ENCODE data around the gene EVC2. TPM values are rescaled to one million over a fixed set of nuclear protein-coding genes. Genes with fewer than 3 reads are reported as not detected.

Gene EVC2
- total and polyA plus RNA-seq, 2 of the 4 experiments (the other 2 are of a cell fraction): 2.7 to 5.9 TPM

- peaks cover 39 to 82% of the 10 kb centered on the region in 2 experiments for H3K79me1 ChIP-seq (ENCODE audit: low read depth in 1 of 2, low read length in 2 of 2)
- H3K9me3 ChIP-seq (ENCODE audit: control insufficient read depth, insufficient read depth, low read length): peaks cover 3% of the 10 kb centered on the region; the same call in 1 of the 2 replicates
- no peak overlapping the region for H2AK9ac ChIP-seq (replicated peaks; ENCODE audit: low read depth, low read length, poor library complexity)
- no peak overlapping the region for H3K4me2 ChIP-seq (ENCODE audit: low read depth, low read length)
- H3K9me1 ChIP-seq (ENCODE audit: insufficient read depth, low read length): peaks cover 38% of the 10 kb centered on the region
- intact Hi-C loops (cut with micrococcal nuclease): no loop called here
- no TSS peak for BruUV-seq (replicated peaks)
- no peaks in the 10 kb centered on the region for H3K27me3 ChIP-seq (ENCODE audit: control insufficient read depth, insufficient read depth, low read length)
- H2BK15ac ChIP-seq (ENCODE audit: low read depth, low read length): no peak overlapping the region
- dilution Hi-C loops (cut with HindIII; ENCODE audit: low sequenced_read_pairs, unreplicated experiment): no loop called here
- no peak overlapping the region for H2BK5ac ChIP-seq (ENCODE audit: low read depth, low read length, poor library complexity, severe bottlenecking)
- no CpG with 5 or more reads among the region's 2 CpGs for WGBS, 2 experiments (ENCODE audit: extremely low coverage in 2 of 2, insufficient read length in 1 of 2)
- H3K56ac ChIP-seq (ENCODE audit: extremely low read depth, insufficient read depth, low read length): no peak overlapping the region
- peaks cover 7% of the 10 kb centered on the region for H3K36me3 ChIP-seq (ENCODE audit: control insufficient read depth, insufficient read depth, low read length)
- H3K14ac ChIP-seq (replicated peaks; ENCODE audit: low read depth, low read length): no peak overlapping the region
- H3K18ac ChIP-seq (ENCODE audit: low read depth, low read length): no peak overlapping the region
- no peak overlapping the region for H3K27ac ChIP-seq (ENCODE audit: insufficient read depth, low read length)
- H3K9ac ChIP-seq (ENCODE audit: low read depth, low read length): no peak overlapping the region
- H2AFZ ChIP-seq (replicated peaks; ENCODE audit: low read length, poor library complexity): no peak overlapping the region
- H4K8ac ChIP-seq (ENCODE audit: low read depth in 2 of 2, low read length in 2 of 2): no peak overlapping the region
- no peak overlapping the region for H4K91ac ChIP-seq (ENCODE audit: insufficient read depth, low read depth, low read length)
- no peak overlapping the region for H2BK20ac ChIP-seq (ENCODE audit: low read depth, low read length)
- in situ Hi-C loops (cut with MboI; ENCODE audit: low sequenced_read_pairs): no loop called here
- H4K20me1 ChIP-seq (ENCODE audit: insufficient read depth, low read length): peaks cover 67% of the 10 kb centered on the region
- no peak overlapping the region for H4K5ac ChIP-seq (ENCODE audit: low read depth, low read length)
- POLR2A ChIA-PET (ENCODE audit: unreplicated experiment): no interaction called here
- no peak overlapping the region for H2AK5ac ChIP-seq (ENCODE audit: low read depth, low read length)
- no peak for DNase-seq
- no peak overlapping the region for H2BK120ac ChIP-seq (ENCODE audit: low read depth, low read length)
- TF ChIP-seq BHLHE40 (IDR thresholded peaks at IDR 0.05; ENCODE audit: low read depth, low read length): no peak
- TF ChIP-seq RFX5 (IDR thresholded peaks at IDR 0.05; ENCODE audit: low read depth, low read length): no peak
- TF ChIP-seq MXI1 (IDR thresholded peaks at IDR 0.05; ENCODE audit: borderline replicate concordance, low read depth, low read length): no peak
- no peak for TF ChIP-seq ELK1 (IDR thresholded peaks at IDR 0.05; ENCODE audit: borderline replicate concordance, low read depth, low read length)
- TF ChIP-seq CTCF (conservative IDR thresholded peaks at IDR 0.05; ENCODE audit: low read depth, low read length): no peak
- TF ChIP-seq SMC3 (IDR thresholded peaks at IDR 0.05; ENCODE audit: low read depth, low read length): no peak
- TF ChIP-seq USF2 (IDR thresholded peaks at IDR 0.05; ENCODE audit: low read depth, low read length): no peak
- TF ChIP-seq CHD1 (IDR thresholded peaks at IDR 0.05; ENCODE audit: low read depth, low read length): no peak
- TF ChIP-seq CEBPB (IDR thresholded peaks at IDR 0.05; ENCODE audit: low read depth, low read length): no peak
- TF ChIP-seq MAZ (IDR thresholded peaks at IDR 0.05; ENCODE audit: borderline replicate concordance, low read depth, low read length): no peak
- no peak for TF ChIP-seq RAD21 (IDR thresholded peaks at IDR 0.05; ENCODE audit: low read length)
- no peak for TF ChIP-seq RCOR1 (IDR thresholded peaks at IDR 0.05; ENCODE audit: insufficient replicate concordance, low read length)
- TF ChIP-seq NFE2L2 (IDR thresholded peaks at IDR 0.05; ENCODE audit: low read depth, low read length): no peak
- no peak for TF ChIP-seq FOS (IDR thresholded peaks at IDR 0.05; ENCODE audit: low read depth, low read length)
- TF ChIP-seq MAFK (IDR thresholded peaks at IDR 0.05; ENCODE audit: low read depth, low read length): no peak
- TF ChIP-seq POLR2A (IDR thresholded peaks at IDR 0.05; ENCODE audit: low read depth, low read length): no peak
- ATAC-seq (ENCODE audit: low read depth): no peak
- H3K4me3 ChIP-seq (ENCODE audit: insufficient read depth, low read depth, low read length): no peak overlapping the region
- H3K4ac ChIP-seq (ENCODE audit: low read depth, low read length): no peak overlapping the region
- CTCF ChIA-PET: no interaction called here
- H3K23ac ChIP-seq (ENCODE audit: low read depth, low read length): no peak overlapping the region
- H3K4me1 ChIP-seq (ENCODE audit: control insufficient read depth, insufficient read depth, low read length): peaks cover 25% of the 10 kb centered on the region
Measured at GRCh38 chr4:5715357-5715756, 7.0 kb upstream of the EVC2 start.

Measured in IMR-90 (cell line).